Panc1 (cell line): ENCODE measurements around the gene RARB. TPM values are rescaled to one million over a fixed set of nuclear protein-coding genes. Genes with fewer than 3 reads are reported as not detected.

Experiments
- ATAC-seq: fragments of 200-7000 bp; cut with Tn5 transposase; 2 replicates; pipeline ENCODE4 v1.9.1; 2020; ENCODE audit warnings: mild to moderate bottlenecking, moderate library complexity
- BruUV-seq: library from RNA; stranded (reverse); fragments of 400-500 nt; replicated peaks from 2 replicates; lab custom pipeline; 2021; lab: Mats Ljungman, UMichigan
- CTCF ChIA-PET: fragments of 300-600 bp; sonication (Branson Sonifier 250); formaldehyde crosslinking; loops from one replicate; lab custom pipeline; 2022; ENCODE audit warnings: antibody characterized with exemption; lab: Charles Lee
- POLR2A ChIA-PET: fragments of 300-600 bp; sonication (Branson Sonifier 250); formaldehyde crosslinking; loops from one replicate; lab custom pipeline; 2022; ENCODE audit warnings: antibody characterized with exemption; lab: Charles Lee
- DNase-seq: peaks from one replicate; pipeline ENCODE4 v3.0.0-alpha.2; 2010; ENCODE audit warnings: low read depth, low spot score
- H3K27ac ChIP-seq: 2 replicates; pipeline ENCODE4 v1.5.1; 2011; ENCODE audit warnings: mild to moderate bottlenecking, low read length, inconsistent platforms
- H3K27me3 ChIP-seq: fragments of 200-500 bp; sonication (Bioruptor generic); 2 replicates; pipeline ENCODE4 v1.6.0; 2014; ENCODE audit warnings: low read length, inconsistent platforms; ENCODE audit not compliant: control insufficient read depth, insufficient read depth
- H3K36me3 ChIP-seq: fragments of 200-500 bp; sonication (Bioruptor generic); 2 replicates; pipeline ENCODE4 v1.5.1; 2014; ENCODE audit warnings: inconsistent platforms, mild to moderate bottlenecking, low read length, moderate library complexity; ENCODE audit not compliant: control insufficient read depth, insufficient read depth
- H3K4me1 ChIP-seq: 2 replicates; pipeline ENCODE4 v1.5.1; 2011; ENCODE audit warnings: inconsistent platforms, mild to moderate bottlenecking, low read length, moderate library complexity; ENCODE audit not compliant: control insufficient read depth, insufficient read depth
- H3K4me3 ChIP-seq, 2 experiments: 2 replicates each; pipeline ENCODE4 v1.5.1; 2011 to 2012; ENCODE audit warnings: low read depth in 2 of 2, low read length in 2 of 2, mild to moderate bottlenecking in 2 of 2, inconsistent platforms in 1 of 2, moderate library complexity in 1 of 2
- H3K9me3 ChIP-seq: fragments of 200-500 bp; sonication (Bioruptor generic); 2 replicates; pipeline ENCODE4 v1.5.1; 2014; ENCODE audit warnings: low read depth, mild to moderate bottlenecking, inconsistent platforms, low read length, moderate library complexity; ENCODE audit not compliant: control insufficient read depth, insufficient read depth
- POLR2AphosphoS5 ChIP-seq: IDR thresholded peaks from 2 replicates; pipeline ENCODE4 v1.6.1; 2012; ENCODE audit warnings: mild to moderate bottlenecking, low read depth, low read length, moderate library complexity
- REST ChIP-seq, 2 experiments: IDR thresholded peaks; 2 replicates each; pipeline ENCODE4 v1.6.1; 2011 to 2012; ENCODE audit warnings: low read depth in 2 of 2, control low read depth in 1 of 2, low read length in 1 of 2, mild to moderate bottlenecking in 1 of 2, moderate library complexity in 1 of 2; ENCODE audit not compliant: insufficient read depth in 1 of 2
- SIN3A ChIP-seq: IDR thresholded peaks from 2 replicates; pipeline ENCODE4 v1.6.1; 2012; ENCODE audit warnings: low read depth, mild to moderate bottlenecking, low read length, moderate library complexity, borderline replicate concordance; ENCODE audit not compliant: insufficient read depth
- TCF7L2 ChIP-seq: IDR thresholded peaks from 2 replicates; pipeline ENCODE4 v1.6.1; 2011; ENCODE audit warnings: mild to moderate bottlenecking, low read depth, low read length, inconsistent platforms
- in situ Hi-C: cut with HindIII; loops from 2 replicates; pipeline ENCODE4 v1.10.0; 2016; ENCODE audit warnings: low sequenced_read_pairs, low pct_unique_long_range_greater_than_20kb
- intact Hi-C: fragments of 100-400 bp; cut with micrococcal nuclease; formaldehyde crosslinking; loops from one replicate; pipeline ENCODE4 v1.10.0; 2022; ENCODE audit not compliant: unreplicated experiment
- total RNA-seq: library from RNA; stranded (reverse); gene quantifications from one replicate; pipeline ENCODE4 v1.2.1, GENCODE V29; 2021; ENCODE audit not compliant: unreplicated experiment
- TF ChIP-seq, protein P1 (sequence below): fragments of 450-650 bp; IDR thresholded peaks from 2 replicates; pipeline ENCODE4 v1.5.1; 2017; ENCODE audit warnings: mild to moderate bottlenecking

The RARB gene
- total RNA-seq, 1 experiment from 2014 or later: not detected

DNA sequence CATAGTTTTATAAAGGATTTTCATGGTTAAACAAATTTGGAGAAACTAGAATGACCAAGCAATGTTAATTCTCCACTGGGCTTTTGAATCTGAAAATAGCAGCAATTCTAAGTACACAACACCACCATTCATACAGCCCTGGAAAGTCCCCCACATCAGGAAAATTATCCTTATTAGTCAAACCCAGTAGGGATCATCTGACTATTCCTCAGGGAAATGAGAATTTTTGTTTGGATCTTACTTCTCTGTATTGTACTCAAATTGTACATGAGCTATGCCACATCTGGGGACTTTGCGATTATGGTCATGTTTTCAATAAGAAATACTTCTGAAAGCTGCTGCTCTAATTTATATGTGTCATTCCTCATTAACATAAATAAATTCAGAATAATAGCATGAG is 46.0 kb downstream of the RARB start:
- TF ChIP-seq TCF7L2 (no peak), REST (IDR thresholded peaks at IDR 0.05; ENCODE audit: insufficient read depth in 1 of 2, low read depth in 2 of 2, low read length in 1 of 2) (no peak), SIN3A (no peak), POLR2AphosphoS5 (no peak)
- TF ChIP-seq, protein P1, sequence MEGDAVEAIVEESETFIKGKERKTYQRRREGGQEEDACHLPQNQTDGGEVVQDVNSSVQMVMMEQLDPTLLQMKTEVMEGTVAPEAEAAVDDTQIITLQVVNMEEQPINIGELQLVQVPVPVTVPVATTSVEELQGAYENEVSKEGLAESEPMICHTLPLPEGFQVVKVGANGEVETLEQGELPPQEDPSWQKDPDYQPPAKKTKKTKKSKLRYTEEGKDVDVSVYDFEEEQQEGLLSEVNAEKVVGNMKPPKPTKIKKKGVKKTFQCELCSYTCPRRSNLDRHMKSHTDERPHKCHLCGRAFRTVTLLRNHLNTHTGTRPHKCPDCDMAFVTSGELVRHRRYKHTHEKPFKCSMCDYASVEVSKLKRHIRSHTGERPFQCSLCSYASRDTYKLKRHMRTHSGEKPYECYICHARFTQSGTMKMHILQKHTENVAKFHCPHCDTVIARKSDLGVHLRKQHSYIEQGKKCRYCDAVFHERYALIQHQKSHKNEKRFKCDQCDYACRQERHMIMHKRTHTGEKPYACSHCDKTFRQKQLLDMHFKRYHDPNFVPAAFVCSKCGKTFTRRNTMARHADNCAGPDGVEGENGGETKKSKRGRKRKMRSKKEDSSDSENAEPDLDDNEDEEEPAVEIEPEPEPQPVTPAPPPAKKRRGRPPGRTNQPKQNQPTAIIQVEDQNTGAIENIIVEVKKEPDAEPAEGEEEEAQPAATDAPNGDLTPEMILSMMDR: no peak
- no peaks in the 10 kb centered on the region for H3K9me3 ChIP-seq
- H3K4me1 ChIP-seq: no peaks in the 10 kb centered on the region
- BruUV-seq: no TSS peak
- no peaks in the 10 kb centered on the region for H3K36me3 ChIP-seq
- ATAC-seq: no peak
- no peak for DNase-seq
- H3K4me3 ChIP-seq: no peak overlapping the region
- CTCF ChIA-PET: no interaction called here
- H3K27me3 ChIP-seq: no peaks in the 10 kb centered on the region
- in situ Hi-C loops (no loop called here), intact Hi-C loops (no loop called here)
- H3K27ac ChIP-seq: no peak overlapping the region
- POLR2A ChIA-PET: no interaction called here

DNA sequence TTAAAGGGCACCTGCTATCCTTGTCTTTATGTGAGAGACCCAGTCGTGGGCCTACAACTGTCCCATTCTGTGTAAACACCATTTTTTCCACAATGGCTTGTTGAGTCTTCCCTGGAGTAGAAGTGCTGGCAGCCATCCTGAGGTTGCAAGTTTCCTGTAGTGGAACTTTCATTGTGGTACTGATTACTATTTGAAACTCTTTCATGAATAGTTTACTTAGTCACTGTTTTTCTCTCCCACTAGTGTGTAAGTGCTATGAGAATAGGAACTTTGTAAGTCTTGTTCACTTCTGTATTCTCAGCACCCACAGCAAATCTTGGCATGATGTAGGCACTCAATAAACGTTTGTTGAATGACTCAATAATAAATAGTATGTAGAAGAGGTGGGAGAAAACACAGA is 48.6 kb downstream of the RARB start:
- Histone ChIP-seq H3K4me1 (no peaks in the 10 kb centered on the region), H3K27ac (no peak overlapping the region), H3K36me3 (no peaks in the 10 kb centered on the region), H3K9me3 (no peaks in the 10 kb centered on the region), H3K27me3 (no peaks in the 10 kb centered on the region), H3K4me3 (no peak overlapping the region)
- intact Hi-C loops: no loop called here
- POLR2A ChIA-PET: no interaction called here
- TF ChIP-seq SIN3A (no peak), TCF7L2 (no peak), REST (IDR thresholded peaks at IDR 0.05; ENCODE audit: insufficient read depth in 1 of 2, low read depth in 2 of 2, low read length in 1 of 2) (no peak), POLR2AphosphoS5 (no peak)
- TF ChIP-seq, protein P1: no peak
- in situ Hi-C loops: no loop called here
- ATAC-seq (no peak), DNase-seq (no peak)
- BruUV-seq: no TSS peak
- CTCF ChIA-PET: no interaction called here
